ENCODE measurements around the gene CCDC88B. TPM values are rescaled to one million over a fixed set of nuclear protein-coding genes. Genes with fewer than 3 reads are reported as not detected.

The CCDC88B gene
- total and polyA plus RNA-seq, 5 donors = 5.9 to 25.1 (median 12.7) TPM

DNA sequence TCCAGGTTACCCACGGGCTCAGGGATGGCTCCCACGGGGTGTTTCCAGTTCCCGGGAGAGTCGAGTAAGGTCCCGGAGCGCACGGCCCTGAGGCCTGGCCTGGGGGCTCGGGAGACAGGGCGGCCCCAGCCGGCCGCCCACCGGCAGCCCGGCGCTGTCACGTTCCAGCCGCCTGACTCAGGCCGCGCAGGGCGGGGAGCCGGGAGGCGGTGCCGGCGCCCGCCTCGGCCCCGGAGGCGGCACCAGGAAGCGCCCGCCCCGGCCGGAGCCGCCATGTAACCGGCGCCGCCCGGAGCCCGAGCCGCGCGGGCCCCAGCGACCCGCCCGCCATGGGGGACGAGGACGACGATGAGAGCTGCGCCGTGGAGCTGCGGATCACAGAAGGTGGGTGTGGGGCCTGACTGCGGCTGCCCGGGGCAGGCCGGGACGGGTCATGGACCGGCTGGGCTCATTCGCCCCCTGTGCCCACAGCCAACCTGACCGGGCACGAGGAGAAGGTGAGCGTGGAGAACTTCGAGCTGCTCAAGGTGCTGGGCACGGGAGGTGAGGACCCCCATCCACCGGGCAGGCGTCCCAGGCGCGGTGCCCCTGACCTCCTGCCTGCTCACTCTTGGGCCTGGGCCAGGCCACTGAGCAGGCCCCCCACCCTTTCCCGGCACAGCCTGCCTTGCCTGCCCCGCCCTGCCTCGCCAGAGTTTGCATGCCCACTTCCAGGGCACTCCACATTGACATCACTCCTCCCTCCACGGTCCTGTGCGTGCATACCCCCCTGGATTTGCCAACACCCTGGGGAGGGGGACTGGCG lies 19.1 kb downstream of the CCDC88B start, which contains the start of gene RPS6KA4:
TSS of gene RPS6KA4 (plus strand) at position 256 of the 805 bp plus-strand sequence. CDS start at position 330, 74 bp downstream.
- peak; percentile 68 to 89 (median 87) for DNase-seq
- WGBS = under 1% methylated on average over 70 of the region's 70 CpGs
- H3K4me3 ChIP-seq (ENCODE audit: low read length) = peak within 1 kb of the TSS; percentile 58
- ATAC-seq = peak; percentile 83 to 84
- H3K4me1 ChIP-seq (ENCODE audit: control insufficient read depth, insufficient read depth, low read length) = peaks cover 10% of the 10 kb centered on the region
- no peaks in the 10 kb centered on the region for H3K27me3 ChIP-seq (ENCODE audit: control insufficient read depth, insufficient read depth)
- H3K27ac ChIP-seq (ENCODE audit: low read length) = peak within 1 kb of the TSS; percentile 67
- intact Hi-C loops (cut with DNase I) = no loop called here
- H3K9me3 ChIP-seq (ENCODE audit: control insufficient read depth, low read length) = no peaks in the 10 kb centered on the region

DNA sequence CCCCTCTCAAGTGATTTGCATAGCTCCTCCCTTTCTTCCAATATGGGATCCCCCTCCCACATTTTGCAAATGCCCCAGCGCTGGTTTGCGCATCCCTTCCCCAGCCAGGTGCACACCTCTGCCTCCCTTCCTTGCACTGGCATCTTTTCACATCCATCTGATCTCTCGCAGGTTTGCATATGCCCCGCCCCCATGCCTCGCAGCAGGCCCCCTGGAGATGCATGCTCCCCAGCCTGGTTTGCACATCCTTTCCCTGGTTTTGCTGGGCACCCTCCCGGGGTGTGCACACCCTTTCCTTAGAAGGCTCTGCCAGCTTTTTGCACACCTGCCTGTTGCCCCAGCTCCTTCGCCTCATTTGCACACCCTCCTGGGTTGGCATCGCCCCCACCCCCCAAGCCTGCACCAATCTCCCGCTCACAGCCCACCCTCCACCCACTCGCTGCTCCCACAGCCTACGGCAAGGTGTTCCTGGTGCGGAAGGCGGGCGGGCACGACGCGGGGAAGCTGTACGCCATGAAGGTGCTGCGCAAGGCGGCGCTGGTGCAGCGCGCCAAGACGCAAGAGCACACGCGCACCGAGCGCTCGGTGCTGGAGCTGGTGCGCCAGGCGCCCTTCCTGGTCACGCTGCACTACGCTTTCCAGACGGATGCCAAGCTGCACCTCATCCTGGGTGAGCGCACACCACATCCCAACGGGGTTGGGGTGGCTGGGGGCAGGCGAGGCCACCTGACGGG lies 19.9 kb downstream of the CCDC88B start:
- ATAC-seq (no peak), DNase-seq (peak in 2 of 3 donors; percentile 66 to 70)
- no peaks in the 10 kb centered on the region for H3K9me3 ChIP-seq (ENCODE audit: control insufficient read depth, low read length)
- H3K27me3 ChIP-seq (ENCODE audit: control insufficient read depth, insufficient read depth) = no peaks in the 10 kb centered on the region
- 67% methylated on average over 38 of the region's 38 CpGs for WGBS
- intact Hi-C loops (cut with DNase I) = no loop called here
- peak overlapping the region; percentile 58 for H3K4me3 ChIP-seq (ENCODE audit: low read length)
- peaks cover 10% of the 10 kb centered on the region for H3K4me1 ChIP-seq (ENCODE audit: control insufficient read depth, insufficient read depth, low read length)
- H3K27ac ChIP-seq (ENCODE audit: low read length) = no peak overlapping the region

DNA sequence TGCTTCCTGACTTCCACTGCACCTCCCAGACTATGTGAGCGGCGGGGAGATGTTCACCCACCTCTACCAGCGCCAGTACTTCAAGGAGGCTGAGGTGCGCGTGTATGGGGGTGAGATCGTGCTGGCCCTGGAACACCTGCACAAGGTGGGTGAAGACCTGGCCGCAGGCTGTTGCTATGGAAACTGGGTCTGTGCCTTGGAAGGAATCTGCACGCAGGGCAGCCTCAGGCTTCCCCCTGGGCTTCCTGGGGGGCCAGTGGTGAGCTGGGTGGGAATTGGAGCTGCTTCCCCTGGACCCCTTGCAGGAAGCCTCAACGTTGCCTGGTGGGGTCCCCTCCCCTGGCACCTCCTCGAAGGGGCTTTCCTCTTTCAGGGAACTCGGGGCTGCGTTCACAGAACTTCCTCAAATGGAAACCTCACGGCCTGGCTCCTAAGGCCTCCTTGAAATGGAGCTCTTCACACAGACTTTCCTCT lies 20.5 kb downstream of the CCDC88B start:
- no peak overlapping the region for H3K27ac ChIP-seq (ENCODE audit: low read length)
- ATAC-seq = no peak
- WGBS = 72% methylated on average over 13 of the region's 13 CpGs
- H3K9me3 ChIP-seq (ENCODE audit: control insufficient read depth, low read length) = no peaks in the 10 kb centered on the region
- H3K4me1 ChIP-seq (ENCODE audit: control insufficient read depth, insufficient read depth, low read length) = peaks cover 7% of the 10 kb centered on the region
- intact Hi-C loops (cut with DNase I) = no loop called here
- H3K4me3 ChIP-seq (ENCODE audit: low read length) = no peak overlapping the region
- peak in 2 of 3 donors; percentile 44 to 51 for DNase-seq
- H3K27me3 ChIP-seq (ENCODE audit: control insufficient read depth, insufficient read depth) = no peaks in the 10 kb centered on the region

DNA sequence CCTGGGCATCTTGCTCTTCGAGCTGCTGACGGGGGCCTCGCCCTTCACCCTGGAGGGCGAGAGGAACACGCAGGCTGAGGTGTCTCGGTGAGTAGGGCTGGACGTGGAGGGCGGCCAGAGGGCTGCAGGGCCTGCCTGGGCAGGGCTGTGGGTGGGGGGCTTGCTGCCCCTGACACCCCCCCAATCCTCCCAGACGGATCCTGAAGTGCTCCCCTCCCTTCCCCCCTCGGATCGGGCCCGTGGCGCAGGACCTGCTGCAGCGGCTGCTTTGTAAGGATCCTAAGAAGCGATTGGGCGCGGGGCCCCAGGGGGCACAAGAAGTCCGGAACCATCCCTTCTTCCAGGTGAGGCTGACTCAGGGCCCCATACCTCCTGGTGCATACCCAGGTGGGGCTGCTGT lies 21.7 kb downstream of the CCDC88B start:
- intact Hi-C loops (cut with DNase I) = no loop called here
- H3K4me1 ChIP-seq (ENCODE audit: control insufficient read depth, insufficient read depth, low read length) = peaks cover 7% of the 10 kb centered on the region
- H3K9me3 ChIP-seq (ENCODE audit: control insufficient read depth, low read length) = no peaks in the 10 kb centered on the region
- H3K4me3 ChIP-seq (ENCODE audit: low read length) = no peak overlapping the region
- 92% methylated on average over 18 of the region's 18 CpGs for WGBS
- H3K27me3 ChIP-seq (ENCODE audit: control insufficient read depth, insufficient read depth) = no peaks in the 10 kb centered on the region
- H3K27ac ChIP-seq (ENCODE audit: low read length) = no peak overlapping the region
- DNase-seq = peak in 2 of 3 donors; percentile 45 to 53
- no peak for ATAC-seq

DNA sequence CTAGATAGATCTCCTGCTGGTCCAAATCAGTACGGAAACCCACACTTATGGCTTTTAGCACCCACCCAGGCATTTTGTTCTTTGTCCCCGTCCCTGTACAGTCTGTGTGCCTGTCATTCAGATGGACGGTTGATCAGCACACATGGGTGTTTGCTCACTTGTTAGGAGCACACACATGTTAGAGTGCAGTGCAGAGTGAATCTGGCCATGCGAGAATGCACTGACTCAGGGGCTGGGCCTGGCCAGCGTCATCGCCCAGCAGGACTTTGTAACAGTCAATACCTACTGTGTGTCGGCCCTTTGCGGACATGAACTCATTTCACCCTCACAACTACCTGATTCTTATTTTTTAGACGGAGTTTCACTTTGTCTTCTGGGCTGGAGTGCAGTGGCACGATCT lies 22.3 kb downstream of the CCDC88B start:
- Histone ChIP-seq H3K27me3 (ENCODE audit: control insufficient read depth, insufficient read depth) (no peaks in the 10 kb centered on the region), H3K4me3 (ENCODE audit: low read length) (no peak overlapping the region), H3K9me3 (ENCODE audit: control insufficient read depth, low read length) (no peaks in the 10 kb centered on the region), H3K27ac (ENCODE audit: low read length) (no peak overlapping the region), H3K4me1 (ENCODE audit: control insufficient read depth, insufficient read depth, low read length) (peaks cover 7% of the 10 kb centered on the region)
- intact Hi-C loops (cut with DNase I) = no loop called here
- ATAC-seq (no peak), DNase-seq (no peak)
- 93% methylated on average over 10 of the region's 10 CpGs for WGBS

DNA sequence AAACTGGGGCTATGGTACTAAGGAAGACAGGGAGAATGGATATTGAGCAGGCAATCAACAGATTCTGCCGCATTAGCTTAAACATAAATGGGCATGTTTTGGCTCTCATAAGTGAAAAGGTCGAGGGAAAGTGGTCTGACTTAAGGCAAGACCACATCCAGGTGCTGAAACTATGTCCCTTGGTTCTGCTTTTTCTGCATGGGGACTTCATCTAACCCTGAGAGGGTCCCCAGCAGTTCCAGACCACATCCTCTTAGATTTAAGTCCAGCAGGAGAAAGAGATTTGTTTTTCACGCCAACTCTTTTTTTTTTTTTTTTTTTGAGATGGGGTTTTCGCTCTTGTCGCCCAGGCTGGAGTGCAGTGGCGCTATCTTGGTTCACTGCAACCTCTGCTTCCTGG lies 24.4 kb downstream of the CCDC88B start:
- ATAC-seq = no peak
- no peak for DNase-seq
- Histone ChIP-seq H3K27me3 (ENCODE audit: control insufficient read depth, insufficient read depth) (no peaks in the 10 kb centered on the region), H3K4me1 (ENCODE audit: control insufficient read depth, insufficient read depth, low read length) (no peaks in the 10 kb centered on the region), H3K9me3 (ENCODE audit: control insufficient read depth, low read length) (no peaks in the 10 kb centered on the region), H3K27ac (ENCODE audit: low read length) (no peak overlapping the region), H3K4me3 (ENCODE audit: low read length) (no peak overlapping the region)
- intact Hi-C loops (cut with DNase I) = no loop called here
- 97% methylated on average over 6 of the region's 6 CpGs for WGBS

DNA sequence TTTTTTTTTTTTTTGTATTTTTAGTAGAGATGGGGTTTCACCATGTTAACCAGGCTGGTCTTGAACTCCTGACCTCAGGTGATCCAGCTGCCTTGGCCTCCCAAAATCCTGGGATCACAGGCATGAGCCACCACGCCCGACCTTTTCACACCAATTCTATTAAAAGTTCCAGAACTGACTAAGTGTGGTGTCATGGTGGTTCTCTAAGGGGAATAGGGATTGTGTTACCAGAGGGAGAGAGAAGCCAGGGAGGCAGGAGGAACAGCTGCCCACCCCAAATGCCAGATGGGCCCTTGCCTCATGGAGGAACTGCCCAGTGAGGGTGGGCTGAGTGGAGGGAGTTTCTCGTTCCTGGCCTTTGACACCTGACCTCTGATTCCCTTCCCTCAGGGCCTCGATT lies 24.9 kb downstream of the CCDC88B start:
- intact Hi-C loops (cut with DNase I) = no loop called here
- 84% methylated on average over 4 of the region's 4 CpGs for WGBS

DNA sequence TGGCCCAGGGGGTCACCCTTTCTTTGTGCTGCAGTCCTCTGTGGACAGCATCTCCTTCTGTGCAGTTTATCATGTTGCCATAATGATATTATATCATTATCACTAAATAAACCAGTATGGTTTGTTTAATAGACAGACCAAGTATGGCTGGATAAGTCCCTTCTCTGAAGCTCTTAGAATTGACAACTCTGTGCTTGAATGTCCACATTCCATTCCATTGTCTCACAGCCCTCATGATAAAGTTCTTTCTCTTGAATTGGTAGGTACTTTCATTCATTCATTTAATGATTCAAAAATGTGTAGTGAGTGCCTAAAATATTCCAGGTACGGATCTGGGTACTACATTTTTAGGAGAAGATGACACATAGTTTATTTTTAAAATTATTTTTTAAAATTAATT lies 26.7 kb downstream of the CCDC88B start:
- H3K27ac ChIP-seq (ENCODE audit: low read length) = no peak overlapping the region
- ATAC-seq (no peak), DNase-seq (no peak)
- no peaks in the 10 kb centered on the region for H3K27me3 ChIP-seq (ENCODE audit: control insufficient read depth, insufficient read depth)
- no peaks in the 10 kb centered on the region for H3K9me3 ChIP-seq (ENCODE audit: control insufficient read depth, low read length)
- H3K4me3 ChIP-seq (ENCODE audit: low read length) = no peak overlapping the region
- intact Hi-C loops (cut with DNase I) = no loop called here
- 88% methylated on average over 1 of the region's 1 CpG for WGBS
- no peaks in the 10 kb centered on the region for H3K4me1 ChIP-seq (ENCODE audit: control insufficient read depth, insufficient read depth, low read length)

More for the DNA sequence above, 24.9 kb downstream of the CCDC88B start:
- Histone ChIP-seq H3K4me1 (ENCODE audit: control insufficient read depth, insufficient read depth, low read length) (no peaks in the 10 kb centered on the region), H3K9me3 (ENCODE audit: control insufficient read depth, low read length) (no peaks in the 10 kb centered on the region), H3K4me3 (ENCODE audit: low read length) (no peak overlapping the region), H3K27ac (ENCODE audit: low read length) (no peak overlapping the region), H3K27me3 (ENCODE audit: control insufficient read depth, insufficient read depth) (no peaks in the 10 kb centered on the region)
- ATAC-seq (no peak), DNase-seq (peak in 1 of 3 donors; percentile 21)

DNA sequence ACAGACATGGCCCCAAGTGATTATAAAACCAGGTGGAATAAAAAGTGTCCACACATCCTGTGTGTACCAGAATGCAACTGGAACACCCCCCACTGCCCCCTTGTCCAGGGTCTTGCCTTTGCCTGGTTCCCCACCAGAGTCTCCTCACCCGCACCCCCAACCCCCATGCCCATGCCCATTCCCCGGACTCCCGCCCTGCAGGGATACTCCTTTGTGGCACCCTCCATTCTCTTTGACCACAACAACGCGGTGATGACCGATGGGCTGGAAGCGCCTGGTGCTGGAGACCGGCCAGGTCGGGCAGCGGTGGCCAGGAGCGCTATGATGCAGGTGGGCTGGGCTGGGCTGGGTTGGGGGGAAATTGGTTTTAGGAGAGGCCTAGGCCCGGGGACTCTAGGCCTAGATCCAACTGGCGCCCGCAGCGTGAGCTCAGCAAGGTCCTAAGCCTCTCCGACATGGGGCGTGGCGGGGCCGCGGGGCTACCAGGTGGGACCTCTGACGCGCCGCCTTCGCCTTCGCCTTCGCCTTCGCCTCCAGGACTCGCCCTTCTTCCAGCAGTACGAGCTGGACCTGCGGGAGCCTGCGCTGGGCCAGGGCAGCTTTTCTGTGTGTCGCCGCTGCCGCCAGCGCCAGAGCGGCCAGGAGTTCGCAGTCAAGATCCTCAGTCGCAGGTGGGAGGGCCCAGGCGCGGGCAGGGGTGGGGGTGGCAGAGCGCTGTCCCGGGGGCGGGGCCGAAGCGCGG lies 28.1 kb downstream of the CCDC88B start:
- intact Hi-C loops (cut with DNase I) = no loop called here
- H3K4me1 ChIP-seq (ENCODE audit: control insufficient read depth, insufficient read depth, low read length) = no peaks in the 10 kb centered on the region
- WGBS = 86% methylated on average over 46 of the region's 46 CpGs
- H3K27ac ChIP-seq (ENCODE audit: low read length) = no peak overlapping the region
- no peak overlapping the region for H3K4me3 ChIP-seq (ENCODE audit: low read length)
- no peaks in the 10 kb centered on the region for H3K27me3 ChIP-seq (ENCODE audit: control insufficient read depth, insufficient read depth)
- peak in 1 of 3 donors; percentile 58 for DNase-seq
- ATAC-seq = no peak
- H3K9me3 ChIP-seq (ENCODE audit: control insufficient read depth, low read length) = no peaks in the 10 kb centered on the region

DNA sequence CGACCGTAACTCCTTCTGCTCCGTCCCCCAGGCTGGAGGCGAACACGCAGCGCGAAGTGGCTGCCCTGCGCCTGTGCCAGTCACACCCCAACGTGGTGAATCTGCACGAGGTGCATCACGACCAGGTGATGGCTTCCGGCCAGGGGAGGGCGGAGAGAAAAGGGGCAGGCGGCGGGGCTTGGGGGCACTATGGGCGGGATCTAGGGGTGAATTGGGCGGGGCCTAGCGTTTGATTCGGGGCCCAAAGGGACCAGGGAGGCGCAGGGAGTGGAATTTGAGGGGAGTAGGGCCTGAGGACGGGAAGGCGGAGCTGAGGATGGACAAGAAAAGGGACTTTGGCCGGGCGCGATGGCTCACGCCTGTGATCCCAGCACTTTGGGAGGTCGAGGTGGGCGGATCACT lies 28.7 kb downstream of the CCDC88B start:
- H3K27ac ChIP-seq (ENCODE audit: low read length) = no peak overlapping the region
- no peaks in the 10 kb centered on the region for H3K4me1 ChIP-seq (ENCODE audit: control insufficient read depth, insufficient read depth, low read length)
- no peak for DNase-seq
- H3K9me3 ChIP-seq (ENCODE audit: control insufficient read depth, low read length) = no peaks in the 10 kb centered on the region
- ATAC-seq = no peak
- H3K4me3 ChIP-seq (ENCODE audit: low read length) = no peak overlapping the region
- intact Hi-C loops (cut with DNase I) = no loop called here
- WGBS = 89% methylated on average over 28 of the region's 28 CpGs
- H3K27me3 ChIP-seq (ENCODE audit: control insufficient read depth, insufficient read depth) = no peaks in the 10 kb centered on the region

Measured in right cardiac atrium (tissue), 5 donors.